HG03571 (cell line): ENCODE data around the gene MAEA.
"Not testable (repeated sequence)": the region's sequence is repeated elsewhere in the genome, so short reads cannot be mapped to it uniquely, and the experiment has no call there.

Experiments used
- ATAC-seq: cut with Tn5 transposase; IDR thresholded peaks from one replicate; pipeline ENCODE4 v1.9.1; 2021; ENCODE audit not compliant: unreplicated experiment

Gene MAEA

GRCh38 chr4:1277667-1278665, 11.7 kb upstream of the MAEA start:
- ATAC-seq, result no peak

GRCh38 chr4:1279253-1279652, 10.4 kb upstream of the MAEA start:
- no peak for ATAC-seq

- ATAC-seq, result no peak
Observed at GRCh38 chr4:1283711-1284110, 6.0 kb upstream of the MAEA start.

- ATAC-seq, result no peak
Observed at GRCh38 chr4:1285151-1285789, 4.4 kb upstream of the MAEA start.

- no peak for ATAC-seq
Observed at GRCh38 chr4:1285790-1286553, 3.7 kb upstream of the MAEA start.

GRCh38 chr4:1288786-1289185, 905 bp upstream of the MAEA start:
- ATAC-seq, result no peak

- ATAC-seq, result no peak
Observed at GRCh38 chr4:1290165-1290977, 680 bp downstream of the MAEA start.

- ATAC-seq, result no peak
Observed at GRCh38 chr4:1291091-1291490, 1.4 kb downstream of the MAEA start.

- no peak for ATAC-seq
Observed at GRCh38 chr4:1291996-1292702, 2.5 kb downstream of the MAEA start.

GRCh38 chr4:1292703-1293011, 3.0 kb downstream of the MAEA start:
- not testable (repeated sequence) for ATAC-seq

GRCh38 chr4:1293531-1293941, 3.8 kb downstream of the MAEA start:
- no peak for ATAC-seq

- ATAC-seq, result no peak
Observed at GRCh38 chr4:1293991-1294390, 4.3 kb downstream of the MAEA start.

- no peak for ATAC-seq
Observed at GRCh38 chr4:1294424-1294823, 4.7 kb downstream of the MAEA start.

- ATAC-seq, result no peak
Observed at GRCh38 chr4:1294891-1295290, 5.2 kb downstream of the MAEA start.

GRCh38 chr4:1295405-1296055, 5.8 kb downstream of the MAEA start:
- ATAC-seq, result no peak

GRCh38 chr4:1296324-1297022, 6.8 kb downstream of the MAEA start:
- ATAC-seq, result no peak

- ATAC-seq, result no peak
Observed at GRCh38 chr4:1297023-1297395, 7.3 kb downstream of the MAEA start.

- ATAC-seq, result no peak
Observed at GRCh38 chr4:1297456-1298325, 8.0 kb downstream of the MAEA start.
